ENCODE data around the gene ITPR2. TPM values are rescaled to one million over a fixed set of nuclear protein-coding genes. Genes with fewer than 3 reads are reported as not detected.

Gene ITPR2
- total RNA-seq, 2 donors from 2014 or later = 14.8 to 74.4 TPM

- no peaks in the 10 kb centered on the region for H3K27me3 Mint-ChIP-seq (ENCODE audit: insufficient read depth)
- H3K4me3 ChIP-seq (ENCODE audit: low read length) = no peak overlapping the region
- H3K4me1 Mint-ChIP-seq = no peaks in the 10 kb centered on the region
- H3K4me1 ChIP-seq (ENCODE audit: control insufficient read depth, insufficient read depth, low read length) = no peaks in the 10 kb centered on the region
- H3K9me3 ChIP-seq (ENCODE audit: control insufficient read depth, low read length) = no peaks in the 10 kb centered on the region
- H3K9me3 Mint-ChIP-seq = no peaks in the 10 kb centered on the region
- H3K36me3 ChIP-seq (ENCODE audit: control insufficient read depth, insufficient read depth, low read length) = no peaks in the 10 kb centered on the region
- TF ChIP-seq, protein P1, sequence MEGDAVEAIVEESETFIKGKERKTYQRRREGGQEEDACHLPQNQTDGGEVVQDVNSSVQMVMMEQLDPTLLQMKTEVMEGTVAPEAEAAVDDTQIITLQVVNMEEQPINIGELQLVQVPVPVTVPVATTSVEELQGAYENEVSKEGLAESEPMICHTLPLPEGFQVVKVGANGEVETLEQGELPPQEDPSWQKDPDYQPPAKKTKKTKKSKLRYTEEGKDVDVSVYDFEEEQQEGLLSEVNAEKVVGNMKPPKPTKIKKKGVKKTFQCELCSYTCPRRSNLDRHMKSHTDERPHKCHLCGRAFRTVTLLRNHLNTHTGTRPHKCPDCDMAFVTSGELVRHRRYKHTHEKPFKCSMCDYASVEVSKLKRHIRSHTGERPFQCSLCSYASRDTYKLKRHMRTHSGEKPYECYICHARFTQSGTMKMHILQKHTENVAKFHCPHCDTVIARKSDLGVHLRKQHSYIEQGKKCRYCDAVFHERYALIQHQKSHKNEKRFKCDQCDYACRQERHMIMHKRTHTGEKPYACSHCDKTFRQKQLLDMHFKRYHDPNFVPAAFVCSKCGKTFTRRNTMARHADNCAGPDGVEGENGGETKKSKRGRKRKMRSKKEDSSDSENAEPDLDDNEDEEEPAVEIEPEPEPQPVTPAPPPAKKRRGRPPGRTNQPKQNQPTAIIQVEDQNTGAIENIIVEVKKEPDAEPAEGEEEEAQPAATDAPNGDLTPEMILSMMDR (conservative IDR thresholded peaks at IDR 0.05) = no peak
- peaks cover 11% of the 10 kb centered on the region for H3K36me3 Mint-ChIP-seq (ENCODE audit: low read depth)
- H3K27ac ChIP-seq (ENCODE audit: low read depth, low read length) = no peak overlapping the region
- no peaks in the 10 kb centered on the region for H3K27me3 ChIP-seq (ENCODE audit: control insufficient read depth, insufficient read depth, low read length, poor library complexity, severe bottlenecking)
- H3K9ac ChIP-seq (ENCODE audit: extremely low read depth, low read length, poor library complexity, severe bottlenecking) = no peak overlapping the region
- DNase-seq = no peak
- H3K4me3 Mint-ChIP-seq = no peak overlapping the region
- WGBS, 2 experiments (ENCODE audit: insufficient coverage in 1 of 2, insufficient read length in 1 of 2) = 53 to 56% methylated on average over 2 of the region's 2 CpGs
- H3K27ac Mint-ChIP-seq = no peak overlapping the region
Observed at GRCh38 chr12:26704684-26705460, 128.1 kb downstream of the ITPR2 start.

DNA sequence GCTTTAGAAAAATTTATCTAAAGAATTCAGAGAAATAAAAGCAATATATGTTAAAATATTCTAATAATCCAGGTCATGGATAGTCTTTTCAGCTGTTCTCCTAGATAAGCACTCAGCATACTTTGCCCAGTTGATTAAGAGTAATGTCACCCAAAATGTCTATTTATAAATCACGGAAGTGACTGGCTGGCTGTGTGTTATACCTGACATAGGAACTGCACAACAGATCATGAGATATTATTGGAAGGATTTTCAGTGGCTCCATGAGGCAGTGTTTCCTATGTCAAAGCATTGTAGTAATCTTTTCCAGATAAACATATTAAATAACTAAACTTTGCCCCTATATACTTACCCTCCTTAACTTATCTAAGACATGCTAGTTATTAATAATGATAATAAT is 128.8 kb downstream of the ITPR2 start:
- H3K27me3 ChIP-seq (ENCODE audit: control insufficient read depth, insufficient read depth, low read length, poor library complexity, severe bottlenecking) = no peaks in the 10 kb centered on the region
- no peak overlapping the region for H3K4me3 ChIP-seq (ENCODE audit: low read length)
- Mint-ChIP-seq H3K4me3 (no peak overlapping the region), H3K27ac (no peak overlapping the region), H3K9me3 (no peaks in the 10 kb centered on the region), H3K36me3 (ENCODE audit: low read depth) (peaks cover 11% of the 10 kb centered on the region), H3K27me3 (ENCODE audit: insufficient read depth) (no peaks in the 10 kb centered on the region), H3K4me1 (no peaks in the 10 kb centered on the region)
- no peak overlapping the region for H3K27ac ChIP-seq (ENCODE audit: low read depth, low read length)
- H3K4me1 ChIP-seq (ENCODE audit: control insufficient read depth, insufficient read depth, low read length) = no peaks in the 10 kb centered on the region
- no peak for DNase-seq
- TF ChIP-seq, protein P1 (conservative IDR thresholded peaks at IDR 0.05) = no peak
- H3K9ac ChIP-seq (ENCODE audit: extremely low read depth, low read length, poor library complexity, severe bottlenecking) = no peak overlapping the region
- WGBS, 2 experiments (ENCODE audit: insufficient coverage in 1 of 2, insufficient read length in 1 of 2) = 95% methylated on average over 1 of the region's 1 CpG; no CpG with 5 or more reads in 1 of the 2 experiments
- no peaks in the 10 kb centered on the region for H3K9me3 ChIP-seq (ENCODE audit: control insufficient read depth, low read length)
- H3K36me3 ChIP-seq (ENCODE audit: control insufficient read depth, insufficient read depth, low read length) = no peaks in the 10 kb centered on the region

- Histone ChIP-seq H3K9me3 (ENCODE audit: control insufficient read depth, low read length) (no peaks in the 10 kb centered on the region), H3K4me3 (ENCODE audit: low read length) (no peak overlapping the region), H3K9ac (ENCODE audit: extremely low read depth, low read length, poor library complexity, severe bottlenecking) (no peak overlapping the region), H3K27ac (ENCODE audit: low read depth, low read length) (no peak overlapping the region), H3K27me3 (ENCODE audit: control insufficient read depth, insufficient read depth, low read length, poor library complexity, severe bottlenecking) (no peaks in the 10 kb centered on the region), H3K4me1 (ENCODE audit: control insufficient read depth, insufficient read depth, low read length) (no peaks in the 10 kb centered on the region), H3K36me3 (ENCODE audit: control insufficient read depth, insufficient read depth, low read length) (no peaks in the 10 kb centered on the region)
- no peak overlapping the region for H3K4me3 Mint-ChIP-seq
- TF ChIP-seq, protein P1 (conservative IDR thresholded peaks at IDR 0.05) = no peak
- H3K9me3 Mint-ChIP-seq = no peaks in the 10 kb centered on the region
- no peaks in the 10 kb centered on the region for H3K4me1 Mint-ChIP-seq
- H3K27ac Mint-ChIP-seq = no peak overlapping the region
- peaks cover 10% of the 10 kb centered on the region for H3K36me3 Mint-ChIP-seq (ENCODE audit: low read depth)
- WGBS, 2 experiments (ENCODE audit: insufficient coverage in 1 of 2, insufficient read length in 1 of 2) = 93 to 98% methylated on average over 4 of the region's 4 CpGs
- no peaks in the 10 kb centered on the region for H3K27me3 Mint-ChIP-seq (ENCODE audit: insufficient read depth)
- no peak for DNase-seq
Observed at GRCh38 chr12:26702741-26703140, 130.3 kb downstream of the ITPR2 start.

Data from endodermal cell (in vitro differentiated cells).